ENCODE measurements around the gene PUDP.

PUDP gene

GRCh38 chrX:7074908-7075204, 73.1 kb downstream of the PUDP start:
- DNase-seq (ENCODE audit: low spot score) = no peak
- no peak for FAIRE-seq

- no peak for FAIRE-seq
Measured at GRCh38 chrX:7074148-7074907, 73.6 kb downstream of the PUDP start.

GRCh38 chrX:7073336-7073735, 74.6 kb downstream of the PUDP start:
- DNase-seq (ENCODE audit: low spot score) = no peak
- no peak for FAIRE-seq

More at GRCh38 chrX:7074148-7074907, 73.6 kb downstream of the PUDP start:
- DNase-seq (ENCODE audit: low spot score) = no peak

GRCh38 chrX:7072856-7073255, 75.1 kb downstream of the PUDP start:
- no peak for FAIRE-seq
- no peak for DNase-seq (ENCODE audit: low spot score)

- FAIRE-seq (no peak), DNase-seq (ENCODE audit: low spot score) (no peak)
Measured at GRCh38 chrX:7071390-7071789, 76.6 kb downstream of the PUDP start.

GRCh38 chrX:7069556-7069955, 78.4 kb downstream of the PUDP start:
- DNase-seq (ENCODE audit: low spot score) (no peak), FAIRE-seq (no peak)

GRCh38 chrX:7068939-7069367, 79.0 kb downstream of the PUDP start:
- DNase-seq (ENCODE audit: low spot score) (no peak), FAIRE-seq (no peak)

GRCh38 chrX:7067256-7067655, 80.7 kb downstream of the PUDP start:
- FAIRE-seq = no peak

GRCh38 chrX:7065473-7065872, 82.5 kb downstream of the PUDP start:
- no peak for DNase-seq (ENCODE audit: low spot score)
- FAIRE-seq = no peak

More at GRCh38 chrX:7067256-7067655, 80.7 kb downstream of the PUDP start:
- DNase-seq (ENCODE audit: low spot score) = no peak

- DNase-seq (ENCODE audit: low spot score) (no peak), FAIRE-seq (no peak)
Measured at GRCh38 chrX:7062903-7063302, 85.0 kb downstream of the PUDP start.

GRCh38 chrX:7062276-7062675, 85.7 kb downstream of the PUDP start:
- FAIRE-seq = no peak
- no peak for DNase-seq (ENCODE audit: low spot score)

GRCh38 chrX:7061429-7061828, 86.5 kb downstream of the PUDP start:
- FAIRE-seq = no peak
- DNase-seq (ENCODE audit: low spot score) = no peak

- FAIRE-seq = no peak
- no peak for DNase-seq (ENCODE audit: low spot score)
Measured at GRCh38 chrX:7060444-7060843, 87.5 kb downstream of the PUDP start.

GRCh38 chrX:7059859-7060258, 88.1 kb downstream of the PUDP start:
- DNase-seq (ENCODE audit: low spot score) (no peak), FAIRE-seq (no peak)

- DNase-seq (ENCODE audit: low spot score) (no peak), FAIRE-seq (no peak)
Measured at GRCh38 chrX:7059214-7059838, 88.6 kb downstream of the PUDP start.

- DNase-seq (ENCODE audit: low spot score) (no peak), FAIRE-seq (no peak)
Measured at GRCh38 chrX:7055386-7056137, 92.4 kb downstream of the PUDP start.

GRCh38 chrX:7054219-7055216, 93.4 kb downstream of the PUDP start:
- no peak for FAIRE-seq
- DNase-seq (ENCODE audit: low spot score) = no peak

GRCh38 chrX:7052541-7052940, 95.4 kb downstream of the PUDP start:
- no peak for DNase-seq (ENCODE audit: low spot score)
- FAIRE-seq = no peak

- DNase-seq (ENCODE audit: low spot score) = no peak
- FAIRE-seq = no peak
Measured at GRCh38 chrX:7050271-7050670, 97.7 kb downstream of the PUDP start.

- no peak for FAIRE-seq
- DNase-seq (ENCODE audit: low spot score) = no peak
Measured at GRCh38 chrX:7047951-7048350, 100.0 kb downstream of the PUDP start.

- DNase-seq (ENCODE audit: low spot score) = no peak
Measured at GRCh38 chrX:7045238-7045955, 102.6 kb downstream of the PUDP start.

More at GRCh38 chrX:7045238-7045955, 102.6 kb downstream of the PUDP start:
- FAIRE-seq = no peak

All from RCC 7860 (cell line).